PFSK-1 (cell line): ENCODE measurements around the gene DBX1.

ENCODE experiments used
- POLR2AphosphoS5 ChIP-seq: IDR thresholded peaks from 2 replicates; pipeline ENCODE4 v1.6.1; 2012; ENCODE audit warnings: low read depth, mild to moderate bottlenecking, control low read depth, low read length, moderate library complexity
- REST ChIP-seq, 2 experiments: IDR thresholded peaks; 2 replicates each; pipeline versions ENCODE4 v1.6.1 to v1.8.0; 2011 to 2012; ENCODE audit warnings: low read depth in 2 of 2, low read length in 2 of 2, control low read depth in 1 of 2, inconsistent platforms in 1 of 2, mild to moderate bottlenecking in 1 of 2, moderate library complexity in 1 of 2; ENCODE audit not compliant: insufficient read depth in 1 of 2
- SIN3A ChIP-seq: IDR thresholded peaks from 2 replicates; pipeline ENCODE4 v1.6.1; 2012; ENCODE audit warnings: mild to moderate bottlenecking, low read length, moderate library complexity, borderline replicate concordance; ENCODE audit not compliant: insufficient read depth

DNA sequence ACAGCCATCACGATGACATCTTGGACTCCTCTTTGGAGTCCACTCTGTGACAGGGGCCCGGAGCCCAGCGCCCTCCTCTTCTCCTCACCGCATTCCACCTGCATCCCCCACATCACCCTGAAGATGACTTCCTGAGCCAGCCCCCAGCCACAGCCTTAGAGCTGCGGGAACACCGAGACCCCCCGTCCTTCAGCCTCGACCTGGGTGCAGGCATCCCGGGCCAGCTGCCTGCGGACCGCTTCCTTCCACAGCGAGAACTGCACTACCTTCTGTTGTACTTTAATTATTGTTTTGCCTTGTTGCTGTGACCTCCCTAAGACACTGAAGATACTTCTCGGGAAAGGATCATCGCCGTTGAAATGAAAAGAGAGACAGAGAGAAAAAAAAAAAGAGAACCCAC, 42.1 kb downstream of the DBX1 start:
- TF ChIP-seq POLR2AphosphoS5 (no peak), SIN3A (no peak), REST (IDR thresholded peaks at IDR 0.05; ENCODE audit: insufficient read depth in 1 of 2, low read depth in 2 of 2, low read length in 2 of 2) (no peak)
